HEK293 (cell line): Measurements from ENCODE around the gene CADM1.

Experiments
- CTCF ChIP-seq: fragments of 450-650 bp; formaldehyde crosslinking; IDR thresholded peaks from 2 replicates; pipeline ENCODE4 v1.5.1; 2016; ENCODE audit warnings: missing biosample characterization, missing genetic modification characterization
- GLIS2 ChIP-seq: fragments of 450-650 bp; formaldehyde crosslinking; IDR thresholded peaks from 2 replicates; pipeline ENCODE4 v1.5.1; 2016; ENCODE audit warnings: missing biosample characterization, missing genetic modification characterization
- HOXD13 ChIP-seq: sonication (generic); formaldehyde crosslinking; IDR thresholded peaks from 2 replicates; pipeline ENCODE4 v1.8.0; 2022; ENCODE audit warnings: missing genetic modification reagents, borderline replicate concordance
- PATZ1 ChIP-seq: fragments of 450-650 bp; formaldehyde crosslinking; IDR thresholded peaks from 2 replicates; pipeline ENCODE4 v1.5.1; 2016; ENCODE audit warnings: missing biosample characterization, missing genetic modification characterization
- SETDB1 ChIP-seq: IDR thresholded peaks from one replicate; pipeline ENCODE4 v1.6.1; 2017; ENCODE audit warnings: mild to moderate bottlenecking, low read length, moderate library complexity, mixed read lengths; ENCODE audit not compliant: insufficient read length
- TCF7L2 ChIP-seq: IDR thresholded peaks from 2 replicates; pipeline ENCODE4 v1.6.1; 2011; ENCODE audit warnings: low read depth, mild to moderate bottlenecking, inconsistent platforms, low read length, moderate library complexity, borderline replicate concordance
- ZNF169 ChIP-seq: fragments of 450-650 bp; formaldehyde crosslinking; IDR thresholded peaks from 2 replicates; pipeline ENCODE4 v1.5.1; 2016; ENCODE audit warnings: missing biosample characterization, missing genetic modification characterization
- ZNF423 ChIP-seq: fragments of 450-650 bp; formaldehyde crosslinking; IDR thresholded peaks from 2 replicates; pipeline ENCODE4 v1.5.1; 2016; ENCODE audit warnings: missing biosample characterization, missing genetic modification characterization
- ZNF677 ChIP-seq: fragments of 450-650 bp; IDR thresholded peaks from 2 replicates; pipeline ENCODE4 v1.5.0; 2018; ENCODE audit warnings: missing biosample characterization, mild to moderate bottlenecking, missing genetic modification characterization, moderate library complexity
- ZNF792 ChIP-seq: fragments of 450-650 bp; formaldehyde crosslinking; IDR thresholded peaks from 2 replicates; pipeline ENCODE4 v1.5.1; 2016; ENCODE audit warnings: missing biosample characterization, missing genetic modification characterization
- TF ChIP-seq, protein P1 (sequence below): fragments of 450-650 bp; formaldehyde crosslinking; IDR thresholded peaks from 2 replicates; pipeline ENCODE4 v1.5.1; 2017; ENCODE audit warnings: missing biosample characterization, missing genetic modification characterization
- TF ChIP-seq, protein P2 (sequence below): fragments of 450-650 bp; formaldehyde crosslinking; IDR thresholded peaks from 2 replicates; pipeline ENCODE4; 2016; ENCODE audit warnings: missing biosample characterization, missing genetic modification characterization

- TF ChIP-seq CTCF (tag by site-specific recombination) (no peak), ZNF677 (no peak), SETDB1 (no peak), HOXD13 (CRISPR knock-in tag) (0 out of 2 replicates have a peak, but pooled peaks have one; percentile 25), ZNF792 (tag by site-specific recombination) (no peak), TCF7L2 (peak; percentile 96), PATZ1 (tag by site-specific recombination) (peak; percentile 48; the same call in 1 of the 2 replicates), ZNF423 (tag by site-specific recombination) (no peak), GLIS2 (no peak), ZNF169 (tag by site-specific recombination) (no peak)
- TF ChIP-seq, protein P1, sequence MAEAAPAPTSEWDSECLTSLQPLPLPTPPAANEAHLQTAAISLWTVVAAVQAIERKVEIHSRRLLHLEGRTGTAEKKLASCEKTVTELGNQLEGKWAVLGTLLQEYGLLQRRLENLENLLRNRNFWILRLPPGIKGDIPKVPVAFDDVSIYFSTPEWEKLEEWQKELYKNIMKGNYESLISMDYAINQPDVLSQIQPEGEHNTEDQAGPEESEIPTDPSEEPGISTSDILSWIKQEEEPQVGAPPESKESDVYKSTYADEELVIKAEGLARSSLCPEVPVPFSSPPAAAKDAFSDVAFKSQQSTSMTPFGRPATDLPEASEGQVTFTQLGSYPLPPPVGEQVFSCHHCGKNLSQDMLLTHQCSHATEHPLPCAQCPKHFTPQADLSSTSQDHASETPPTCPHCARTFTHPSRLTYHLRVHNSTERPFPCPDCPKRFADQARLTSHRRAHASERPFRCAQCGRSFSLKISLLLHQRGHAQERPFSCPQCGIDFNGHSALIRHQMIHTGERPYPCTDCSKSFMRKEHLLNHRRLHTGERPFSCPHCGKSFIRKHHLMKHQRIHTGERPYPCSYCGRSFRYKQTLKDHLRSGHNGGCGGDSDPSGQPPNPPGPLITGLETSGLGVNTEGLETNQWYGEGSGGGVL = 0 out of 2 replicates have a peak, but pooled peaks have one; percentile 10
- TF ChIP-seq, protein P2, sequence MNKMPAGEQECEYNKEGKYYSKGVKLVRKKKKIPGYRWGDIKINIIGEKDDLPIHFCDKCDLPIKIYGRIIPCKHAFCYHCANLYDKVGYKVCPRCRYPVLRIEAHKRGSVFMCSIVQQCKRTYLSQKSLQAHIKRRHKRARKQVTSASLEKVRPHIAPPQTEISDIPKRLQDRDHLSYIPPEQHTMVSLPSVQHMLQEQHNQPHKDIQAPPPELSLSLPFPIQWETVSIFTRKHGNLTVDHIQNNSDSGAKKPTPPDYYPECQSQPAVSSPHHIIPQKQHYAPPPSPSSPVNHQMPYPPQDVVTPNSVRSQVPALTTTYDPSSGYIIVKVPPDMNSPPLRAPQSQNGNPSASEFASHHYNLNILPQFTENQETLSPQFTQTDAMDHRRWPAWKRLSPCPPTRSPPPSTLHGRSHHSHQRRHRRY (tag by site-specific recombination) = 0 out of 2 replicates have a peak, but pooled peaks have one; percentile 69
These were observed 52.0 kb downstream of the CADM1 start for GRCh38 chr11:115452241-115452640.
